M059J (cell line): ENCODE measurements around the gene CDKN1A. TPM values are rescaled to one million over a fixed set of nuclear protein-coding genes. Genes with fewer than 3 reads are reported as not detected.
"Not testable (repeated sequence)": the region's sequence is repeated elsewhere in the genome, so short reads cannot be mapped to it uniquely, and the experiment has no call there.

Source experiments
- DNase-seq: peaks from one replicate; pipeline ENCODE4 v3.0.0-alpha.2; 2012; ENCODE audit warnings: low read depth
- total RNA-seq: library from RNA; depleted of rRNA; stranded (reverse); fragments of >200 nt; shearing (Covaris generic); gene quantifications from 2 replicates; pipeline ENCODE4 v1.2.3, GENCODE V29; 2014

CDKN1A gene
- total RNA-seq, 1 experiment from 2014 or later: 53.0 TPM

DNA sequence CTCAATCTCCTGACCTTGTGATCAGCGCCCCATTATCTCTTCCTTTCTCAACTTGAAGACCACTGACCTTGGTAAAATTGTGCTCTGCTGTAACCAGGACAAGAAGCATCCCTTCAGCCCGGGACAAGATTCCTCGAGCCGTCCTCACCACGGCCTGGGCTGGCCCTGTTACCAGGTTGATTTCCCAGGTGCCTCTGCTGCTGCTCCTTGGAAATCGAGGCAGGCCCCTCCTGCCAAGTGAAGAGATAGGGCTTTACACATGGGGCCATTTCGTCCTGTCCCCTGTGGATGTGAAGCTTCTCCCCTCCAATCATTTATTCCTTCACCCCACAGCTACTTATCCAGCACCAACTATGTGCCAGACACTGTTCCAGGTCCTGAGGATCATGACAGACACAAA, 40.6 kb downstream of the CDKN1A start:
- DNase-seq: no peak

DNA sequence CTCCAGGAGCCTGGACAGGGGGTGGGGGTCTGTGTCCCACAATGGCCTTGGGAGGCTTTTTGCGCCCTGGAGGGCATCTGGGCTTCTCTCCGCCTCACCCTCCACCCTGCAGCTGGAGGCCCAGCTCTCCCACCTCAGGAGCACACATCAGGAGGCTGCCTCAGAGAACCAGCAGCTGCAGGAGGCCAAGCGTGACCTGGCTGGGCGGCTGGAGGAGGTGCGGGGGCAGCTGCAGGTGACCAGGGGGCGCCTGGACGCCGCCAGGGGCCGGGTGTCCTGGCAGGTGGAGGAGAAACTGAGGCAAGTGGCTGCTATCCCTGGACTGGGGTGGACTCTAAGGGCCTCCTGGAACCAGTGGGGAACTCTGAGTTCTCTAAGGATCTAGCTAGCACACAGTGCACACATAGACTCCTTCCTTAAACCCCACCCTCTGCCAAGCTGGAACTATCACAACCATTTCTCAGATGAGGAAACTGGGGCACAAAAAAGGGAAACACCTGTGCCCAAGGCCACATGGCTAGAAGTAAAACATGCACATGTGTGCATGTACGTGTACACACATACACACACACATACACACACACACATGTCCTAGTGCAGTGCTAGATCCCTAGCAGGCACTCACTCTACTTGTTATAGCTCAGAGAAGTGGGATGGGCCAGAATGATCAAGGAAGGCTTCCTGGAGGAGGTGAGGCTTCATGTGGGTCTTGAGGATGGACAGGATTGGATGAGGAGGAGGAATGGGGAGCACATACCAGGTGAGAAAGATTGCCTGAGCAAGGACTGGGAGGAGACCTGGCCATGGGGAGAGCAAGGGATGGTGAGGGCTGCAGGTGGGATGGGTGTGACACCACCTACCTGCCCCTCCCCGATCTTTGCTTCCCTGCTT, 42.0 kb downstream of the CDKN1A start:
- no peak for DNase-seq

DNA sequence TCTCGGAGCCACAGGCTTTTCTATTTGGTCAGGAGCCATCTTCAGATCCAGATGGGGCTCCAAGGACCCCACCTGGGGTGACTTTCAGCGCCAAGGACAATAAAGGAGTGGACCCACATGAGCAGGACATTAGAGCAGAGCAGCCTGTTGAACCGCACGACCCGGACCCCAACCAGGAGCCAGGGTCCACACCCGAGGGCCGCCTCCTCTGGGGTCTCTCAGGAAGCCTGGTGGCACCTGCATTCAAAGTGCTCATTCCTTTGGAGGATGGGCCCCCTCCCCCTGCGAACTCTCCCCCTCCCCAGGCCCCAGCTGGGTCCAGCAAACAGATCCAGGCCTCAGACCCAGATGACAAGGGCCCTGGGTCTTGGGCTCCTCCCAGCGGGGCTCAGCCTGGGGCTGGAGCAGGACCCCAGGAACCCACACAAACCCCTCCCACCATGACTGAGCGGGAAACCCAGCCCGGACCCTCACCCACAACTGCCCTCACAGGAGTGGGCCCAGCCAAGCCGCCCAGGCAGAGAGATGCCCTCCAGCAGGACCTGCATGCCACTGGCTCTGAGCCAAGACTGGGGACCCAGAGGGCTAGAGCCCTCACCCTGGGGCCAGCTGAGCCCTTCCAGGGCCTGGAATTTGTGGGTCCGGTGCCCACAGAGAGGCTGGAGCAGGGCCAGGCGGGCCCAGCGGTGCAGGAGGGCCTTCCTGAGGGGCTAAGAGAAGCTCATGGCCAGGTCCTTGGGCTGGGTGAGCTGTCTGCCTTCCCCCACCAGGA, 43.0 kb downstream of the CDKN1A start:
- DNase-seq: no peak

DNA sequence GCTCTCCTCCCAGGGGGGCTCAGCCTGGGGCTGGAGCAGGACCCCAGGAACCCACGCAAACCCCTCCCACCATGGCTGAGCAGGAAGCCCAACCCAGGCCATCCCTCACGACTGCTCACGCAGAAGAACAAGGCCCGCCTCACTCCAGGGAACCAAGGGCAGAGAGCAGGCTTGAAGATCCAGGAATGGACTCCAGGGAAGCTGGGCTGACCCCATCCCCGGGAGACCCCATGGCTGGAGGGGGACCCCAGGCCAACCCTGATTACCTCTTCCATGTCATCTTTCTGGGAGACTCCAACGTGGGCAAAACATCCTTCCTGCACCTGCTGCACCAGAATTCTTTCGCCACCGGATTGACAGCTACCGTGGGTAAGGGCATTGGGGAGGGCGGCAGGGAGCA, 43.9 kb downstream of the CDKN1A start:
- DNase-seq: no peak

GRCh38 chr6:36722879-36723278, 44.4 kb downstream of the CDKN1A start:
- DNase-seq: no peak

DNA sequence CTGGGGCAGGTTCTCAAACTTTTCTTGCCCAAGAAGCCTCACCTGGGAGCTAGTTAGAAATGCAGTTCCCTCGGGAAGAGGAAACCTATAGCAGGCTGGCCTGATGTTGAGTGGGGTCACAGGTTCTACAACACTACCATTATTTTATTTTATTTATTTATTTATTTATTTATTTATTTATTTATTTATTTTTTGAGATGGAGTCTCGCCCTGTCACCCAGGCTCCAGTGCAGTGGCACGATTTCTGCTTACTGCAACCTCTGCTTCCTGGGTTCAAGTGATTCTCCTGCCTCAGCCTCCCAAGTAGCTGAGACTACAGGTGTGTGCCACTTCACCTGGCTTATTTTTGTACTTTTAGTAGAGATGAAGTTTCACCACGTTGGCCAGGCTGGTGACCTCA, 45.5 kb downstream of the CDKN1A start:
- not testable (repeated sequence) for DNase-seq

GRCh38 chr6:36724514-36725390, 46.2 kb downstream of the CDKN1A start:
- peak; percentile 78 for DNase-seq

DNA sequence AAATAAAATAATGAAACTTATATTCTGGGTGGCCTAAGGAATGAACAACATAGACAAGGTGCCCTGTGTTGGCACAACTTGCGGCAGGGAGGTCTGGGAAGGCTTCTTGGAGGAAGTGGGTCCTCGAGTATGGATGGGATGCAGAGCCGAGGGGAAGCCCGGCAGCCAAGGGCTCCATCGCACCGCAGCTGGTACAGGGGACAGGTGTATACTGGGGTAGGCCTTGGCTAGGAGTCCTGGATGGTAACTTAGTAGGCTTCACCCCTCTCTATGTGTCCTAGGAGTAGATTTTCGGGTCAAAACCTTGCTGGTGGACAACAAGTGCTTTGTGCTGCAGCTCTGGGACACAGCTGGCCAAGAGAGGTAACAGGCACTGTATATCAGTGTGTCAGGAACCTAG, 47.1 kb downstream of the CDKN1A start:
- no peak for DNase-seq

DNA sequence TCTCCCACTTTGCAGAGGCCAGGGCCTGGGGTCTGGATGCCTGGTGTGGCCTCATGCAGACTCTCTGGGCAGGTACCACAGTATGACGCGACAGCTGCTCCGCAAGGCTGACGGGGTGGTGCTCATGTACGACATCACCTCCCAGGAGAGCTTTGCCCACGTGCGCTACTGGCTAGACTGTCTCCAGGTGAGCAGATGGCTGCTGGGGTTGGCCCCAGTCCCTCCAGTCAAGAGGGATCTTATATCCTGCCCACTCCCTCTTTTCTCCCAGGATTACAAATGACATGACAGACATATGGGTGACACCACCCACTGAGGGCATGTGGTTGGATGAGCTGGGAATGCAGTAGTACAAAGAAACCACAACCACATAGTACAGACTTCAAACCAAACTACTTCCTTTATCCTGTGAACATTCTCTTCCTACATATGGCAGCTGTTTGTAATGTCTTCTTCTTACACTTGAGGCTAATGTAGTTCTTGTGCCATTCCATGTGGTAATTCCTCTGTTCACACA, 49.0 kb downstream of the CDKN1A start:
- DNase-seq: peak; percentile 59

GRCh38 chr6:36728289-36729160, 50.0 kb downstream of the CDKN1A start:
- no peak for DNase-seq

GRCh38 chr6:36729161-36729524, 50.6 kb downstream of the CDKN1A start:
- no peak for DNase-seq

- DNase-seq: no peak
These were observed 52.2 kb downstream of the CDKN1A start for GRCh38 chr6:36730424-36731380.

GRCh38 chr6:36731622-36732310, 53.3 kb downstream of the CDKN1A start:
- DNase-seq: no peak

- DNase-seq: no peak
These were observed 54.8 kb downstream of the CDKN1A start for GRCh38 chr6:36733300-36733699.

DNA sequence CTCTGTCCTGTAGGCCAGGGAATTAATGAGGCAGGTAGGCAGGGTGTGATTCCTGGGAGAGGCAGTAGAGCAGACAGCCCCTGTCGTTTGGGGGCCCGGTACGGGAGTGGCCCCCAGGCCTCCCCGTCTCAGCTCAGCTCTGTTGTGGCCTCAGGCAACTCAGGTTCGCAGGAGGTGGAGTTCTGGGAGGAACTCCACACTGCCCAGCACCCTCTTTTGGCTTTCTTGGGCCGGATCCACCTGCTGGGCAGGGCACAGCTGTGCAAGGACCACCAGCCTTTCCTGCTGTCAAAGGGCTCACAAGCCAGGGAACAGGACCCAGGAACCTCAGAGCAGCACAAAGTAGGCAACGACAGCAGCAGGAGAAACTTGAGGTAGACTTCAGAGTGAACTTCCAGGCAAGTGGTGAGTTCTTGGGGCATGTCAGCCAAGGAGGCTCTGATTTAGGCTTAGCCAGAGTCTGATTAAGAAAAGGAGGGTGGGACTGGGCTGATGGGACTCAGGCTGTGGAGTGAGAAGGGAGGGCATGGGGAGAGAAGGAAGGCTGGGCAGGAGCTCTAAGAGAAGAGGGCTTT, 56.1 kb downstream of the CDKN1A start:
- DNase-seq: no peak

GRCh38 chr6:36735110-36736071, 56.9 kb downstream of the CDKN1A start:
- peak; percentile 91 for DNase-seq
